ENCODE results near the gene BTBD9.

- TF ChIP-seq, protein P1, sequence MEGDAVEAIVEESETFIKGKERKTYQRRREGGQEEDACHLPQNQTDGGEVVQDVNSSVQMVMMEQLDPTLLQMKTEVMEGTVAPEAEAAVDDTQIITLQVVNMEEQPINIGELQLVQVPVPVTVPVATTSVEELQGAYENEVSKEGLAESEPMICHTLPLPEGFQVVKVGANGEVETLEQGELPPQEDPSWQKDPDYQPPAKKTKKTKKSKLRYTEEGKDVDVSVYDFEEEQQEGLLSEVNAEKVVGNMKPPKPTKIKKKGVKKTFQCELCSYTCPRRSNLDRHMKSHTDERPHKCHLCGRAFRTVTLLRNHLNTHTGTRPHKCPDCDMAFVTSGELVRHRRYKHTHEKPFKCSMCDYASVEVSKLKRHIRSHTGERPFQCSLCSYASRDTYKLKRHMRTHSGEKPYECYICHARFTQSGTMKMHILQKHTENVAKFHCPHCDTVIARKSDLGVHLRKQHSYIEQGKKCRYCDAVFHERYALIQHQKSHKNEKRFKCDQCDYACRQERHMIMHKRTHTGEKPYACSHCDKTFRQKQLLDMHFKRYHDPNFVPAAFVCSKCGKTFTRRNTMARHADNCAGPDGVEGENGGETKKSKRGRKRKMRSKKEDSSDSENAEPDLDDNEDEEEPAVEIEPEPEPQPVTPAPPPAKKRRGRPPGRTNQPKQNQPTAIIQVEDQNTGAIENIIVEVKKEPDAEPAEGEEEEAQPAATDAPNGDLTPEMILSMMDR (IDR thresholded peaks at IDR 0.05), result no peak
- no peak for TF ChIP-seq POLR2A (IDR thresholded peaks at IDR 0.05)
Observed at GRCh38 chr6:38142178-38142902, 497.4 kb downstream of the BTBD9 start.
